CD4-positive, alpha-beta T cell treated with Interleukin-21 for 1 hour (primary cell): ENCODE results near the gene HPCAL1.

ENCODE experiments used
- DNase-seq: peaks from one replicate; pipeline ENCODE4 v3.0.0-alpha.2; 2020

HPCAL1 gene

DNA sequence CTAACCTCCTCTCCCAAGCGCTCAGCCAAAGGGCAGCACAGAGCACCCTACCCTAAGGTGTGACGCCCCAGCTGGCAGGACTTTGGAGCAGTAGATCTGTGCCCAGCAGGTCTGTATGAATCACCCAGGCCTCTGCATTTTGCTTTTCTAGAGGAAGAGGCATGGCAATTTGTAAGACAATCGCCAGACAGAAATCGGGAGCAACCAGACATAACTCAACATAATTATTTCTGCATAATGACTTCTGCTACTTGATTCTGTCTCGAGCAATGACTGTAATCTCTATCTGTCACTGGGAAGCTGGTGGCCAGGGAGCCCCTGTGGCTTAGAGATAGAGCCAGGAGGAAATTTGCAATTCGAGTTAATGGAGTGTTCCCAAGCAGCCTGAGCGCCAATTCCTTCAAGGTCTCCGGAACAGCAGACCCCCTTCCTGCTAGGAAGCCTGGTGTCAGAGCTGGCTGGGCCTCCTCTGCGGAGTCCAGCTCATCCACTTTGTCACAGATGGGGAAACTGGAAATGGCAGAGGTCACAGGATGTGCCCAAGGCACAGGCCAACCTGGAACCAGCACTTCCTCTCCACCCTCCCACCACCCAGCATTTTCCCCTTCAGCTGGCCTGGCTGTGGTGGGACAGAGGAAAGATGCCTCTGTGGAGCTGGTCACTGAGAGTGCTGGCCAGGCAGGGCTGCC, 90.4 kb downstream of the HPCAL1 start:
- no peak for DNase-seq

DNA sequence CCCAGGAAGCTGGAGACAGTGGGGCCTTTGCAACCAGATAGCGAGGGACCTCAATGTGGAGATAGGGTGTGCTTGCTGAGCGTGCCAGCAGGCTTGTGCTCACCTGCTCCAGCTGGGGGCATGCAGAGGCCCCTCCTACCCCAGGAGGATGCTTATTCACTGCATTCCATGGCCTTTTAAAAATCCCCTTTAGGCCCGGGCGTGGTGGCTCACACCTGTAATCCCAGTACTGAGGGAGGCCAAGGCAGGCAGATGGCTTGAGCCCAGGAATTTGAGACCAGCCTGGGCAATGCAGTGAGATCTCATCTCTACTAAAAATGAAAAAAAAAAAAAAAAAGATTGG, 90.9 kb downstream of the HPCAL1 start:
- no peak for DNase-seq

DNA sequence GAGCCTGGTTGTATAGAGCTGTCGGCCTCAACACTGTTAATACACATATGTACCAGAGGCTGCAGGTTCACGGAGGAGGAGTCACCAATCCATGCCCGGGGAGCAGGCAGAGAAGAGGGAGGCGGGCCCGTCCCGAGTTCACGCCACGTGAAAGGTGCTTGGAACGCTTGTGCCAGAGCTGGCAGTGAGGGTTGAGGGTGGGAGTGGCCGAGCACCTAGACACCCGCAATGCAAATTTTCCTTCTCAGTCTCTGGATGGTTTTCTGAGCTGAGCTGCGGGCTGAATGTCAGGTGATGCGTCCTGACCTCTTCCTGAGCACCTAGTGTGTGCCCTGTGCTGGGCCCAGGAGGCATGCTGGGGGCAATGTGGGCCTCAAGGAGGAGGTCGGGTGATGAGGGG, 93.2 kb downstream of the HPCAL1 start:
- no peak for DNase-seq

DNA sequence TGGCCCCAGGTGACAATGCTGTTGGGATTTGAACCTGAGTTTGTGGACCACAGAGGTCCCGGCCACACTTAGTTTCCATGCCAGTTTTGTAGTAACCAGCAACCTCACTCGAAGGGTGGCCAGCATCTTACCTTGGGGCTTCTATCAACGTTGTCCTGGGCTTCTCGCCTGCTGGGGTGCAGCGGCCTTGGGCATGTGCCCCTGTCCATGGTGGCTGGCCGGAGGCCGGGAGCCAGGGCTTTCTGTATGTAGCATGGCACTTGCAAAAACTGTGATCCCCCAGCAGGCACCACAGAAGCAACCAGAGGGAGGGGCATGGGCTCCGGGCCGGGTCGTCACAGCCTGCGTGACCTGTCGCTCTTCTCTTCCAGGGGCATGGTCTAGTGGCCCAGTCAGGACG, 93.8 kb downstream of the HPCAL1 start:
- no peak for DNase-seq

DNA sequence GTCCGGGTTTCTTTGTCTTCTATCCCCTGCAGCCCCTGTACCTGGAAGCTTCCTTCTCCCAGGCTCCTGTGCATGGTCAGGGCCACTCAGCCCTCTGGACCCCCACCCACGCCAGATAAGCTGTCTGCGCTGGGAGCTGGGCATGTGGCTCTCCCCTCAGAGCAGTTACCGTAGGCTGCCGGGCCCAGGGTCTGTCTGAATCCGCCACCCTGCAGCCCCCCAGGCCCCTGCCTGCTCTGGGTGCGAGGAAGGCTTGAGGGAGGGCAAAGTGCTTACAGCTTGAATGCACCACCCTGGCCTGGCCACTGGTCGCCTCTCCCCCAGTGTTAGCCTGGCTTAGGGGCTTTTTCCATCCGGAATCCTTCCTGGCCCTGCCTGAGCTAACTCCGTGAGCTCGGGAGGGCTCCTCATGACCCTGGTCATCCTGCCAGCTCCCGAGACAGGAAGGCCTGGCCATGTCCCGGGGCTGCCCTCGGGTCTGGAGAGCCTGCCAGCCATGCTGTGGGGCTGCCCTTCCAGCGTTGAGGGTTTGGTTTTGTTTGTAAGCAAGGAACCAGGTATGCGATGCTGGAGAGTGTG, 94.7 kb downstream of the HPCAL1 start:
- DNase-seq, result no peak

DNA sequence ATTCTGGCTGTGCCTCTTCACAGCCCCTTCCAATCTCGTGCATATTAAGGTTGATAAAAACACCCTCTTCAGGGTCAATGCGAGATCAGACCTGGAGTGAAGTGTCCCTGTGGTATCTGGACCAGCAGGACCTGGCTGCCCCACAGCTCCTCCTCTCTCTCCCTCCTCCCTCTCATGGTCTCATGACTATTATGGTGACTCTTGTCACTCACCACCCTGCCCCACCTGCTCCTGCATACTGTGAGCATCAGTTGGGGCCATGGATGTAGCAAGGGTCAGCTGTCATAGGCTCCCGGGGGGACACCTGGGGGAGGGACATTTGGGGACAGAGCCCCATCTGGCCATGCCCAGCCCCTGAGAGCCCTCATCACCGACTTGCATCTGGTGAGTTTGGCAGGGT, 95.2 kb downstream of the HPCAL1 start:
- DNase-seq, result no peak

DNA sequence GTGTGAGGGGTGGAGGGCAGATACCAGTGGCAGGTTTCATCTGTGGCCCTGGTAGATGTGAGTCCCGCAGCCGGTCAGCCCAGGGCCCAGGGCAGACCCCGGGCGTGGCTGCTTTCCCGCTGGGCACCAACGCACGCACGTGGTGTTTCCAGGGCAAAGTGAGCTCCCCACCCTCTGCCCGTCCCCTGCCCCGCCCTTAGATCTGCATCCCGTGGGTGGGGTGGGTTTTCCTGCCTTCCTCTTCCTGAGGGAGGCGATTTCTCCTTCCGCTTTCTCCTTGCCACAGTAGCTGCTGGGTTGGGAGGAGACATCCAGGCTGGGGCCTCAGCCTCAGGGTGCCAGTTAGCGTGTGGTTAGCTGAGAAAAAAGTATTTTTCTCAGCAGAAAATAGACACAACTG, 95.8 kb downstream of the HPCAL1 start:
- DNase-seq, result no peak

DNA sequence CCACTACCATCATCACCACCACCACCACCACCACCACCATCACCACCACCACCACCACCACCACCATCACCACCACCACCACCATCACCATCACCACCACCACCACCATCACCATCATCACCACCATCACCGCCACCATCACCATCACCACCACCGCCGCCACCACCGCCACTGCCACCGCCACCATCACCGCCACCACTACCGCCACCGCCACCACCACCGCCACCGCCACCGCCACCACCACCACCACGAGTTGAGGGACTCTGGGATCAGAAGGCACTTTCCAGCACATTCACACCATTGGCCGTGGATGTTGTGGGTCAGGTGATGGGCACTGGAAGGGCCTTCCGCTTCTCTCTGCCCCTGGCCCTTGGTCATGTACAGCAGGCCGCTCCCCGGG, 96.7 kb downstream of the HPCAL1 start:
- DNase-seq, result no peak

DNA sequence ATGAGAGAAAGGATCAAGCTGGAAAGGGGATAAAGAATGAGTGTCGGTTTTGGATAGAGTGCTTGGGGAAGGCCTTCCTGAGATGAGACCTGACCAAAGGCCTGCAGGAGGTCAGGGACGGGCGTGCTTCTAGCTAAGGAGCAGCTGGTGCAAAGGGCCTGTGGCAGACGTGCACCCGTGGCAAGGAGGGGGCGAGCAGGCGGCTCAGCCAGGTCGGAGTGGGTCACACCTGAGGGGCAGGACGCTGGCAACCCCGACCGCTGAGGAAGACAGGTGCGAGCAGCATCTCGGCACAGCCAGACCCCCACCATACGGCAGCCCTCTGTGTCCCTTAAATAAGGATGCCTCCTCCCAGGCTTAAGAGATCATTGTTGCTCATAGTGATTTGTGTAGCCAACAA, 97.3 kb downstream of the HPCAL1 start:
- no peak for DNase-seq

DNA sequence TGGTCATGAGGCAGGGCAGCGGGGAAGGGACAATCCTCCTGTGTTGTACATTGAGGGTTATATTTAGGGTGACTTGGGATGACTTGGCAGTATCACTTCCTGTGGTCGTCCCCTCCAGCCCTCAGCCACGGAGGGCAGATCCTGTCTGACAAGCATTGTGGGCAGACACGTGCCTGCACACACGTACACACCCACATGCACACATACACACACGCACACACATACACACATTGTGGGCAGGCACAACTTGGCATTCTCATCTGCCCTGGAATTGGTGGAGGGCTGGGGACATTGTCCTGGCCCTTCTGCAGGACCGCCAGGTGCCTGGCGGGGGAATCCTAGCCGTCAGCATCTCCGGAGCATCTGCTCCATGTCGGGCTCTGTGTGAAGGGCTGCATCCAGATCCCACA, 97.9 kb downstream of the HPCAL1 start:
- peak; percentile 10 for DNase-seq

DNA sequence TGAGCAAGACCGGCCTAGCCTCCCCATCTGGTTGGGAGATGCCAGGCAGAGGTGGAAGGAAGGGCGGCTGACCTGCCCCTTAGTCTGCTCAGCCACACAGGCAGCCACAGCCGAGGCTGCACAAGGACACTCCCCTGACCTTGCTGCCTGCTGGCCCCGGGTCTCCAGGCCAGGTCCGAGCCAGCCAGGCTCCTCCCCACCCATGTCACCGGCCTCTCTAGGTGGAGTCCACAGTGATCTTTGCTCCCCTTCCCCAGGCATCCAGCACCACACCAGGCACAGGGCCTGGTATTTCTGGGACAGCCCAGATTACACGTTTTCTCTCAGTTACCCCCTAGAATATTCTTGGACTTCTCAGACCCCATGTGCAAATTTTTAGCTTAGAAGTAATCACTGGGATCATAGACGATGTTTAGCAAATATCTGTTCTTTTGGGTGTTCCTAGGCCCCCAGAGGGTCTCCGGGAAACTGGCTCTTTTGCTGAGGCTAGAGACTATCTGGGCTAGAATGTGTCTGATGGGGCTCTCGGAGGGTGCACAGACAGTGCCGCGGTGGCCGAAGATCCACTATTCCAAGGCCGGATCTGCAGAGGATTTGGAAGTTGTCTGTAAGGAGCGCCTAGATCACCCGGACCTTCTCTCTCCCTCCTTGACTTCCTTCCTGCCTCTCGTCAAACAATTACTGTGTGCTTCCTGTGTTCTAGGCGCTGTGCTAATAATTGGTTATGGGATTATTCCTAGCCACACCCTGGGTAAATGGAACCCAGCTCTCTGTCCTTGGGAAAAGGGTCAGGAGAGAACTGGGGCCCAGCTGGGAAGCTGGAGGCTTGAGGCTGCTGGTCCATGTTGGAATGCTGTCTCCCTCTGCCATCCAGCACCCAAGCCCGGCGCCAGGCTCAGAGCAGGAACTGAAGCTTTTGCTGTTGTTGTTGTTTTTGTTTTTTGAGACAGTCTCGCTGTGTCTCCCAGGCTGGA, 98.6 kb downstream of the HPCAL1 start:
- DNase-seq, result no peak

DNA sequence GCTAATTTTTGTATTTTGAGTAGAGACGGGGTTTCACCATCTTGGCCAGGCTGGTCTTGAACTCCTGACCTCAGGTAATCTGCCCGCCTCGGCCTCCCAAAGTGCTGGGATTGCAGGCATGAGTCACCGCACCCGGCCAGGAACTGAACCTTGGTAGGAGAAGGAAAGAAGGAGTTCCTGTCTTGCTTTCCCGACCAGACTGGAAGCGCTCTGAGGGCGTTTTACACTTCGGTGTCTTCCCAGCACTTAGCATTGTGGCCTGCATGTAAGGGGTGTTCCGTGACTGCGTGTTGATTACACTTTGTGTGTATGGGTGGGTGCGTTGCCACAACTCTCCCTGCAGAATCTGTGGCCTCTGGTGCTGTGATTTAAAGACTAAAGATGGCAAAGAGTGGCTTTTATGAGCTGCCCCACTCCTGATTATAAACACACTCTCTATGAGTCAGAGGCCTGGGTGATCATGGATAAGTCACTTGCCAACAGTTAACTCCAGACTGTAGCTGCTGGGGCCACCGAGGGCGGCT, 99.4 kb downstream of the HPCAL1 start:
- no peak for DNase-seq

DNA sequence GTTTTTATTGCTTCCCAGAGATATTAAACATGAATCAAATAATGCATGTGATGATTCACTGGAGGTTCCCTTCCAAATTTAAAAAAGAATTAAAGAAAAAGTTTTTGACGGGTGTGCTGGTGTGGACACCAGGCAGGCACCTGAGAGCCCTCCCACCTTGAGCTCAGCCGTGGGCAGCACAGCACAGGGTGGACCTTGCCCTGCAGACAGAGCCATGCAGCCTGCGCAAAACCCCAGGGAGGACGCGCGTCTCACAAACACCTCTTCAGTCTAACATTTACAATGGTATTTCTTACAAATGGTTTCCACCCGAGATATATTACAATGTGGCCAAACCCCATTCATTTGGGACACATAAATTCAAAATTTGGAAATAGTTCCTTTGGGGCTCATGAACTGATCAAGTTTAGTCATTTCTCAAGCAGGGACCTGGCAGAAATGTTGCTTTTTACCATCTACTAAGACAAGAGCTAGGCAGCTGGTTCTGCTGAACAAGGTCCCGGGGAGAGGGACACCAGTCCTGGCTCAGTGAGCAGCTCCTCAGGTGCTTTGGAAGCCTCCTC, 100.0 kb downstream of the HPCAL1 start:
- DNase-seq, result no peak

DNA sequence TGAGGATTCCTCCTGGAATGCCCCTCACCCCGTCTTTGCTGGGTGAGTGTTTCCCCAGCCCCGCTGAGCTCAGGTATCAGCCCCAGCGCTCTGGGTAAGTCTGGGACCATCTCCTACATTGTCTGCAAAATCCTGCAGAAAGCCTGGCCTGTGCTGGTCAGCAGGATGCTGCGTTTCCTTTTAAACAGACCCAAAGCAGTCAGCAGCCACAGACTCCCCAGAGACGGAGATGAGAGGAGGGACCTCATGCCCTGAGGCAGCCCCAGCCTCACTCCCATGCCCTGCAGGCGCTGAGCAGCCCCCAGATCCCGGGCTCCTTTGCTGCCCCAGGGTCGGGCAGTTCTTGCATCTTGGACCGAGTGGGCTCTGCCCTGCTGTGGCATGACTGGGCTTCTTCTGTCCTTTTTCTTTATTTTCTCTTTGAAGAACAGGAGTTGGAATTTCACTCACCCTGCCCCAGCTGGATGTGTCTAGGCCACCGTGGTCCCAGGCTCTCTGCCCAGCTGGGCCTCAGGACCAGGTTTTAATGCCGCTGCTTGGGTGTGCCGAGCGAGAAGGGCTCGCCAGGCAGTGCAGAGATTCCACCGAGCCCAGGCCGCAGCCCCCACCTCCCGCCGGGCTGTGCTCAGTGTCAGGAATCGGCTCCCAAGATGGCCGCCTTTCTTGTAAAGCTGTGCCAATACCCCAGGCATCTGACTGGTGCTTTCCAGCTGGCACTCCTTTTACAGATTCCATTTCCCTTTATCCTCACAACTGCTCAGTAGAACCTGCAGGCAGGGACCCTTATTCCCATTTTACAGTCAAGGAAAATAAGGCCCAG, 101.8 kb downstream of the HPCAL1 start:
- DNase-seq, result no peak

DNA sequence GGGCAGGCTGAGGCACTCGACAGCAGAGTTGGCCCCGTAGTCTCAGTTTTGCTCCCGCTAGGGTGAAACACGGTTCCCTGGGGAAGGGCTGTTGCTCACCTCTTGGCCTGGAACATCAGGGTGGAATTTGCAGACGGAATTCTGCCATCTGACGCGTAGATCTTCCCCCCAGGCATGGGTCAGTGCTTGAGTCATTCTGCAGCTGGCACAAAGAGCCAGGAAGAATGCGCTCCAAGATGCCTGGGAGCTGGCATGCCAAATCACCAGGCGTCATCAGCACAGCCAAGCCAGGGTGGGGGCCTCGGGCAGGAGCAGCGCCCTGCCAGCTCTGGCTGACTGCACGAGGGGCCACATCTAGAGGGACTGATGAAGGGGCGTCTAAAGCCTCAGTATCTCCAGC, 102.7 kb downstream of the HPCAL1 start:
- no peak for DNase-seq

DNA sequence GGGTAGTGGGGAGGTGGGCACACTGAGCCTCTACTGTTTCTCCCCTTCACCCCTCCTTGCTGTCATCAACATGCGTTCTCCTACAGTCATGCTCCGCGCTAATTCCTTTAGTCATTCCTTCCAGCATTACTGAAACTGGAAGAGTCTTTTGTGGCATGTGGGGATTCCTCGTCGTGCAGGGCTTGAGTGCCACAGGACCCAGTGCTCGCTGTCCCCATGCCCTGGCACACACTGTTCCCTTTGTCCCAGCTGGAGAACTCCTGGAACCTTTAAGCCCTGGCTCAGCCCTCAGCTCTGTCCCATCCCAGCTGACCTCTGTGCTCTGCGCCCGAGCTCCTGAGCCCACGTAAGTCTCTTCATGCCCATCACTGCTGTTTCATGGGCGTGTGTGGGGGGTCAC, 103.3 kb downstream of the HPCAL1 start:
- no peak for DNase-seq

DNA sequence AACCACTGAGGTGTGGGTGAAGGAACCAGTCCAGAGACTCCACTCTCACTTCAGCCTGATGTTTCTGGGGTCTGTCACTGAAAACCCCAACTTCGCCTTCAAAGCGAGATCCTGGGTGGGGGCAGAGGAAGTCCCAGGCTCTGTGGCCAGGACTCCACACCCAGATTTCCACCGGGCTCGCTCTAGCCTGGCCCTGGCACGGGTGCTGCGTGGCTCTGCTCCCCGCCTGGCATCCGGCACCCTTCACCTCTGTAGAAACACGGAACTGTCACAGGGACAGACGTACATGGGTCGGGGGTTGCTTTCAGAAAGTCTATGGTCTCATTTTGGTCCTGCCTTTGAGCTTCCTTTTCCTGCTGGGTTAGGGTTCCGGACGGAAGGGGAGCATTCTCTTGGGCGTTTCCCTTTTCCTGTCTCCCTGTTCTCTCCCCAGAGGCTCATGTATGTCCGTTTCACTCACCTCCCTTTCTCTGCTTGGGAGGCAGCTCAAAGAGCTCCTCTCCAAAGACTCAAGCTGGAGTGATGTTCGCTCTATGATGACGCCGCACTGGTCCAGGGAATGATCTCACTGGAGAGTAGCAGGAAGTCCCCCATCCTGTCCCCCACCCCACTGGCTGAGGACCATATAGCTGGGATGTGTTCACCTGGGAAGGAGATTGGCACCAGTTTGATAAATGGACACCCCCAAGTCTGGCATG, 103.9 kb downstream of the HPCAL1 start:
- no peak for DNase-seq

DNA sequence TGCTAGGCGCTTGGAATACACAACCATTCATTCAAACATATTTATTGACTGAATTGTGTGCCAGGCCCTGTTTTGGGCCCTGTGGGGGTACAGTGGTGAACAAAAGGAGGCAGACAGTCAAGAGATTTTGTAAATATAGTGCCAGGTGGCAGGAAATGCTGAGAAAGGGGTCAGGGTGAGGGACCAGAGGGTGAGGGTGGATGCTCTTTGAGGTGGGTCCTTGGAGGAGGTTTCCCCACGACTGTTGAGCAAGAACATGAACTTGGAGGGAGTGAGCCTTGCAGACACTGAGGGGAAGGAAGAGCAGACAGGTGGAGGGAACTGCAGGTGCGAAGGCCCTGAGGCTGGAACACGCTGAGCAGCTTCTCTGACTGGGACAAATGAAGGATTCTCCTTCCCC, 104.7 kb downstream of the HPCAL1 start:
- DNase-seq, result no peak

DNA sequence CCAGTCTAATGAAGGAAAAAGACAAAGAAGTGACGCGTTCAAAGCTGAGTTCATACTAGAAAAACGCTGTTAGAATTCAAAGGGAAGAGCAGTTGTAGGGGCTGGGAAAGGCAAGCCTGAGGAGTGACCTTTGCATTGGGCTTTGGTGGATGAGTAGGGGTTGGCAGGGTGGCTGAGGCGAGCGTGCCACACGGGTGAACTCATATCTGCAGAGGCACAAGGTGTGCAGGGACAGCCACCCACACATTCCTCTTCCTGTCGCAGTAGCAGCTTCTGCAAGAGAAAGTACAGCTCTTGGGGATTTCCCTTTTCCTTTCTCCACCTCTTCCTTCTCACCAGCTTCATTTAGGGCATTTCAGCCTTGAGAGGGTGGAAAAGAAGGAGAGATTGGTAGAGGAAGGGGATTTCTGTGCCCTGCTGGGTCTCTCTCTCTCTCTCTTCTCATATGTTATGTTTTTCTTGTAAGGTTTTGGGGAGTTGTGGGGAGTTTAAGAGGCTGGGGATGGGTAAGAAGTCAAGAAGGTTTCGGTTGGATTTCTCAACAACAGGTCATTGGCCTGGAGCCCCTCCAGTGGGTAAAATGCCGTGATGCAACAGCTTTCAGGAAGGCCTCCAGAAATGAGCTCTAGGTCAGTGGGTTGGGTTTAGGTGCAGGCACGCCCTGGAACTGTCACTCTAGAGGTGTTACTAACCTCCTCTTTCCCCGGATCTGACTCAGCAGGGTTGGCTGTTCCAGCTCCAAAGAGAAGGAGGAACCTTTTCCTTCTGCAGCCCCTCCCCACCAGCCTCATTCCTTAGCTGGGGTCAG, 105.3 kb downstream of the HPCAL1 start:
- DNase-seq, result peak; percentile 50

DNA sequence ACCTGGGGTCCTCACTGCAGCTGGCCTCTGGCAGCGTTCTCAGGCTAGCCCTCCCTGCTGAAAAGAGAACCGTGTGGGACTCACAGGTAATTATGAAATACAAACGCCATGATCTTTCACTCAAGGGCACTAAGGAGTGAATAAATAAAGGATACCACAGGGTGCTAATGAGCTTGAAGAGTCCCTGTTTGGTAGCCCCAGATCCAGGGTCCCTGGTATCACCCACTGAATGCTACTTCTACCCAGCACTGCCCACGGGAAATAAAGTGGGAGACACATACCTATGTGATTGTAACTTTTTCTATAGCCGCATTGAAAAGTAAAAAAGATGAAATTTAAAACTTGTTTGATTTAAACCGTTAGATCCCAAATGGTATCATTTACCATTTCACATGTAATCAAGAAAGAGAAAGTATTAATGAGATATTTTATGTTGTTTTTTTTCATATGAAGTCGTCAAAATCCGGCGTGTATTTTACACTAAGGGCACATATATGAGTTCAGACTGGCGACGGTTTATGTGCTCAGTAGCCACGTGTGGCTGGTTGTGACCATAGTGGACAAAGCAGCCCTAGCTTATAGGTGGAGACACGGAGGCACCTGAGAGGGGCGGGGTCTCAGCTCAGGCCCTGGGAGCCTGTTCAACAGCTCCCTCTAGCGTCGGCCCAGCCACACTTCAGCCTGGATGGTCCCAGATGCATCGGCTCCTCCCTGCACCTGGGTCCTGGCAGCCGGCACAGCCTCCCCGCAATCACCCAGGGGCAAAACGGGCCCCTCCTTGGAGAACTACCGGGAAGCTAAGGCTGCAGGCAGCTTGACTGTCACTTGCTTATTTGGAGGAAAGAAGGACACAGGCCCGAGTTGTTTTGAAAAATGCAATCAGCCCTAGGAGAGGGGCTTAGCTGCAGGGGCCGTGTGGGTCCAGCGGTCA, 106.2 kb downstream of the HPCAL1 start:
- peak; percentile 86 for DNase-seq
